ENCODE measurements around the gene PCP2.

- TF ChIP-seq CTCF (IDR thresholded peaks at IDR 0.05) (no peak), POLR2A (IDR thresholded peaks at IDR 0.05) (peak; percentile 25 to 80 (median 72))
Observed at GRCh38 chr19:7629347-7630054, 4.0 kb downstream of the PCP2 start, which contains the start of the genes PET100 and XAB2.

Measured in body of pancreas (tissue), 4 donors.